Right kidney (tissue), 1 donor: Measurements from ENCODE around the gene HIRA.
"Not testable (repeated sequence)": the region's sequence is repeated elsewhere in the genome, so short reads cannot be mapped to it uniquely, and the experiment has no call there.

Source experiments
- DNase-seq: peaks from one replicate; pipeline ENCODE4 v3.0.0-alpha.2; 2016

Gene HIRA

GRCh38 chr22:19385221-19385906 is 46.2 kb downstream of the HIRA start:
- no peak for DNase-seq

GRCh38 chr22:19383292-19383691 is 48.2 kb downstream of the HIRA start:
- no peak for DNase-seq

GRCh38 chr22:19382240-19382639 is 49.3 kb downstream of the HIRA start:
- DNase-seq = no peak

DNA sequence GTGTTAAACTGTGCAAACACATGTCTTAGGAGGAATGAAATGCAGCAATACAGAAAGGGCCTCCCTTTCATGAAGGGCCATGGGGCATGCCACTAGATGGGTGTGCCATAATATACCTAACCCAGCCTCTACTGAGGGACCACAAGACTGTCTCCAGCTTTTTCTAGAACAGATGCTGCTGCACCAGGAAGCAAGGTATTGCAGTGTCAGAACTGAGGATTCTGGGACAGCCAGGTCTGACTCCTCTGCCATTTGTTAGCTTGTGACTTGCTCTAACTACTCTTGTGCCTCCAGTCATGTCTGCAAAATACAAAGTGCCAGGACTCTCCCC is 53.2 kb downstream of the HIRA start:
- no peak for DNase-seq

- DNase-seq = no peak
These were observed 53.8 kb downstream of the HIRA start for GRCh38 chr22:19377565-19378343.

DNA sequence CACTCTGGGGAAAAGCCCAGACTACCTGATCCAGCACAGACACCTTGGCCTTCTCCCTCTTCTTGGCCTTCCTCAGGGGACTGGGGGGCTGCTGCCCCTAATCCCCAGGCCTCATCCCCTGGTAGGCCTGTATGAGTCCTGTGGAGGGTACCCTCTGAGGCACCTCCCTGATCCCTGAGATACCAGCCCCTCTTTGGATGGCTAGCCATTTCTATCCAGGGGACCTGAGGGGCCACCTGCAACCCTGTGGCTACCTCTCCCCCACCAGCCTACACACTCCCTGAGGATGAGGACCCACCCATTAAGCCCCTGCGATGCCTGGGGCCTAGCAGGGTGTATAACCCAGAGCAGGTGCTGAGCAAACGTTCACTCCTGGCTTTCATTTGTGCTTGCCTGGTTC is 54.6 kb downstream of the HIRA start:
- no peak for DNase-seq

DNA sequence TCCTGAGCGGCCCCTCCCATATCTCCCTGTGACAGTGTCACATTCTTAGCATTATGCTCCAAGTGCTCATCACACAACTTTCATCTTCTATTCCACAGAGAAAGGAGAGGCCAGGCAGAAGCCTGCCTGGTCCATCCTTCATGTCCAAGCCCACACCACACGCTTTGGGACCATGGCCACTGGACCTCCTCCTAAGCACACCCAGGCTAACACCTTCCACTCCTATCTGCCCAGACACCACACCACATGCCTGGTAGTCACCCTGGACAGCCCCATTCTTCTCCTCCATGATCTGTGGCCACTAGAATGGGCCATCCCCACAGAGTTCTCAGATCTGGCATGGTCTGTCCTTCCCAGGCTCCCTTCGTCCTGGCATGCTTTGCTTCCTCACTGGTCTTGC is 55.3 kb downstream of the HIRA start:
- DNase-seq = no peak

- no peak for DNase-seq
These were observed 56.1 kb downstream of the HIRA start for GRCh38 chr22:19375435-19375834.

GRCh38 chr22:19374410-19374809 is 57.1 kb downstream of the HIRA start:
- DNase-seq = no peak

DNA sequence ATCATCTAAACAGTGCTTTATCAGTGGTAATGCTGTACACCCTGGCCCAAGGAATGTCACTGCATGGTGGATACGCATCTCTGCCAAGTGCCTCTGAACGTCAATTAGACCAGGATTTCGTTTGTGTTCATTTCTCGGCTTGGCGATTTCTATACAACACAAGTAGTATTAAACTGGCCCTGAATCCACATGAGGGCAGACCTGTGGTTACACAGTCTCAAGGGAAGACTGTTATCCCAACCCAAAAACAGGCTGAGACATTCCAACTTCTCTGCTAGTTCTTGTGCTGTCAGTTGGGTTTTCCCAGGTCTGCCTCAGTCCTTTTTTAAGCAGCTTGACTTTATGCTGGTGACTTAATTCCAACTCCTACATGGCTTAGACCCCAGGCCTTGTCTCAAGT is 58.1 kb downstream of the HIRA start:
- DNase-seq = no peak

DNA sequence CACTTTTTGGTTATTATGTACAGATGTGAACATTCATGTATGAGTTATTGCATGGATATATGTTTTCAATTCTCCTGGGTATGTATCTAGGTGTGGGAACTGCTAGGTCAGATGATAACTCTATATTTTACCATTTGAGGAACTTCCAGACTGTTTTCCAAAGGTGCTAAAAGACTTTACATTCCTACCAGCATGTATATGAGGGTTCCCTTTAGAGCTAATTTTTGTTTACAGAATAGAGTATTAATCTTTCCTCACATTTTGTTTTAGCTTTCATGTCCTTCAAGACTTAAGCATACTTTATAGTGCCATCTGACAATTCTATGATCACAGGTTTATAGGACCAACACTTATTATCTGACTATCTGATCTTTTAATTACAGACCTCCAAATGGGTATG is 59.6 kb downstream of the HIRA start:
- no peak for DNase-seq

GRCh38 chr22:19368876-19369275 is 62.7 kb downstream of the HIRA start:
- no peak for DNase-seq

- no peak for DNase-seq
These were observed 63.7 kb downstream of the HIRA start for GRCh38 chr22:19367763-19368367.

DNA sequence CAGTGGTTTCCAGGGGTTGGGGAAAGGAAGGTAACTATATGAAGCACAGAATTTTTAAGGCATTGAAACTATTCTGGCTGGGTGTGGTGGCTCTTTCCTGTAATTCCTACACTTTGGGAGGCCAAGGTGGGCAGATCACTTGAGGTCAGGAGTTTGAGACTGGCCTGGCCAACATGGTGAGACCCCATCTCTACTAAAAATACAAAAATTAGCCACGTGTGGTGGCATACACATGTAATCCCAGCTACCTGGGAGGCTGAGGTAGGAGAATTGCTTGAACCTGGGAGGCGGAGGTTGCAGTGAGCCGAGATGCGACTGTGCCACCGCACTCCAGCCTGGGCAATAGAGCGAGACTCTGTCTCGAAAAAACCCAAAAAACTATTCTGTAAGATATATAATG is 68.0 kb downstream of the HIRA start:
- not testable (repeated sequence) for DNase-seq

DNA sequence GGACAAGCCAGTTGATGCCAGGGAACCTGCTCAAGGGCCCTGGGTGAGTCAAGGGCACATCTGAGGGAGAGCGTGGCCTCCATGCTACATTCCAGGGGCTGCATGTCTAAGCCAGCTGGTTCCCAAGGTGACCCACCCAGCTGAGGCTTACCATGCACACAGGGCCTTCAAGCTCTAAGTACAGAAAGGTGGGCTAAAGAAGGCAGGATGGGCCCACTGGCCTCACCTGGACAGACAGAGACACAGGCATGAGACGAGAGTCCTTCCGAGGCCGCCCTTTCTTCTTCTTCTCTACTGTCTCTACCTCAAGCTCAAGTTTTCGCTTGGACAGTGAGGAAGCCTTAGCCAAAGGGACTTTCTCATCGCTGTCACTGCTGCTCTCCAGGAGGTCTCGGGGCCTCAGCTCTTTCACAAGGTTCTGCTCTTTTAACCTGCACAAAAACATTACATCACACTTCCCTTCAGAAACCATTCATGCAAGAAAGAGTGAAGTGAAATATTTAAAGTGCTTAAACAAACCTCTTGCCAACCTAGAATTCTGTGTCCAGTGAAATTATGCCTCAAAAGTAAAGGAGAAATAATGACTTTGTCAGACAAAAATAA is 69.9 kb downstream of the HIRA start:
- DNase-seq = no peak

DNA sequence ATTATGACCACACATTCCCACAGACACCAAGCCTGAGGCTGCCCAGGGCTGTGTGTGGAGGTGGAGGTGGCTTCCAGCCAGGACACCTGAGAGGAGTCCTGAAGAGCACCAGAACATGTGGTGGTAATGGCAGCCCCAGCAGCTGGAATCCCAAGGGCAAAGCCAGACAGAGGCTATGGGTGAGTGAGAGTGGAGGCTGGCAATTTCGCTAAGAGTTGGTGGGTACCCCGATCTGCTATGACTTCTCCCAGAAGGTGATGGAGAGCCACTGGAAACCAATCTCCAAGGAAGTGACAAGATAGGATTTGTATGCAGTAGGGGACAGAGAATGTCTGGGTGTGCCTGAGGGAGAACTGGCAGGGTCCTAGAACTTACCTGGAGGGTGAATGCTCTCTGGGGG is 70.7 kb downstream of the HIRA start:
- no peak for DNase-seq

DNA sequence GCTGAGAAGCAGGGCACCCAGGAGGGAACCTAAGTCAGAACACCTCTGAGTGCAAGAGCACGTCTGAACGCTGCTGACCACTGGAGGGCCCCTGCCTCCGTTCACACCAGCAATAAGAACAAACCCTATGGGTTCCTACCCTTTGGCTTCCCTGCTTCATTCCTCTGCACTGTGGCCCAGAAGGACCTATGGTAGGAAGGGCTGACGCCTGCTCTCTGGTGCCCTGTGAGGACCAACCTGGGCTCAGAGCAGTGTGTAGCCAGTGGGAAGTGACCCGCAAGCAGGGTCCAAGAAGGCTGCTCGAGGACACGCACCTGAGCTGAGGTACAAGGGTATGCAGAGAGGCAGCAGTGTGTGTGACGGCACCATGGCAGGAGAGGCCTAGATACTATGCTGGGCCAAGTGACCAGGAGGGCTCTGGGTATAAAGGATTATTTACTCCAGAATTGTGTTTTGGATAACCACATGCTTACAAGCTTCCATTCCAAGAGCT is 71.2 kb downstream of the HIRA start:
- DNase-seq = no peak

- no peak for DNase-seq
These were observed 71.8 kb downstream of the HIRA start for GRCh38 chr22:19359554-19360299.

GRCh38 chr22:19358703-19359553 is 72.6 kb downstream of the HIRA start:
- DNase-seq = no peak

DNA sequence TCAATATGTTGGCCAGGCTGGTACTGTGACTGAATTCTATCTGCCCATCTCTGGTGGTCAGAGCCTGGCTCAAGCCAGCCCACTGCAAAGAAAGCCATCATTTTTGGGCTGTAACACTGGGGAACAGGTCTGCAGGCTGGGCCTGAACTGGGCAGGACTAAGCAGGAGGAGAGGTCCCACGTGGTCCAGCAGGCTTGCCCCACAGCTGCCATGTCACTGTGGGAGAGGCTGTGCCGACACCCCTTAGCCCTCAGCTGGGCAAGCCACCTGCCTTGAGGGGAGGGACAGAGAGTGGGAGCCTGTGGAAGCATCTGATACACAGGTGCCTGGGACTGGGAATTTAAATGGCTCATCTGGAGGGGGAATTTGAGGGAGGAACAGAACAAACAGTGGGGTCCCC is 73.3 kb downstream of the HIRA start:
- no peak for DNase-seq

DNA sequence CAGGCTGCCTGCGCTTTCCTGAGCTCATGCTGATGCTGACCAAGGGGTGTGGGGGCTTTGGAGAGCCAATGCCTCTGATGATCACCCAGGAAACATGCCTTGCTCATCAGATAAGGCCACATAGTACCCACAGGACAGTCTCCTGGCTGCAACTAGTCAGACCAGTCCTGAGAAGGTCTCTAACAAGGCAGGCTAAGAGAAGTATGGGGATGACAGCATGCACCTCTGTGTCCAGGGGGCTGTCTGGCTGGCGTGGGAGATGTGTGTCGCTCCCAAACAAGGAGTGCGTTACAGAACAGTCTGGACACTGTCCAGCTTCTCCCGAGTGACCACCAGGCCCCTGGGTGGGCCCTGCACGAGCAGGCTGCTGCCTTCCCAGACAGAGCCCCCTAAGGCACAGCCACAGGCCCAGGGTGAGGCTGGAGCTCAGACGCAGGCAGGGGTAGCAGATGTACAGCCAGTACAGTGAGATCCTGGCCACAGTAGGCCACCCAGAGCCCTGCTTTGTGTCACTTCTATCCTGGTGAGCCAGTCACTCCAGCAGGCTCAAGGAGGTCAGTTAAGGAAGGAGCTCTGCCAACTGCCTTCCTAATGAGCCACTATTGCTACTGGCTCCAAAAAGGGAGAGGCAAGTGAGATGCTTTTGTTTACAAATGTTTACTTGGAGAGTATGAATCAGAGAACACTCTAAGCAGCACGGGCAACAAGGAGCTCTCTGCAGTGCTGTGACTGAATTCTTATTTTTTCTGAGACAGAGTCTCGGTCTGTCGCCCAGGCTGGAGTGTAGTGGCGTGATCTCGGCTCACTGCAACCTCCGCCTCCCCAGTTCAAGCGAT is 74.0 kb downstream of the HIRA start:
- DNase-seq = no peak
